Parathyroid adenoma (tissue), 2 donors: ENCODE data around the gene ACTN4.

Experiments
- H2AFZ ChIP-seq: fragments of 300-600 bp; sonication (generic); one replicate; pipeline ENCODE4 v1.7.0; 2017; ENCODE audit warnings: antibody characterized with exemption, mild to moderate bottlenecking
- H3K27ac ChIP-seq: fragments of 300-600 bp; sonication (generic); one replicate; pipeline ENCODE4 v1.7.0; 2017
- H3K27me3 ChIP-seq: fragments of 300-600 bp; sonication (generic); one replicate; pipeline ENCODE4 v1.7.0; 2017; ENCODE audit warnings: low read length; ENCODE audit not compliant: control insufficient read depth, insufficient read depth
- H3K36me3 ChIP-seq: fragments of 300-600 bp; sonication (generic); one replicate; pipeline ENCODE4 v1.7.0; 2017; ENCODE audit warnings: low read length; ENCODE audit not compliant: control insufficient read depth, insufficient read depth
- H3K4me1 ChIP-seq: fragments of 300-600 bp; sonication (generic); one replicate; pipeline ENCODE4 v1.7.0; 2017; ENCODE audit warnings: control low read depth
- H3K4me2 ChIP-seq: fragments of 300-600 bp; sonication (generic); one replicate; pipeline ENCODE4 v1.7.0; 2017; ENCODE audit warnings: low read length
- H3K4me3 ChIP-seq: fragments of 300-600 bp; sonication (generic); one replicate; pipeline ENCODE4 v1.7.0; 2017; ENCODE audit warnings: low read depth, low read length
- H3K79me2 ChIP-seq: fragments of 300-600 bp; sonication (generic); one replicate; pipeline ENCODE4 v1.7.0; 2017; ENCODE audit warnings: control low read depth
- H3K9ac ChIP-seq: fragments of 300-600 bp; sonication (generic); one replicate; pipeline ENCODE4 v1.7.0; 2017; ENCODE audit warnings: mild to moderate bottlenecking
- H3K9me3 ChIP-seq: fragments of 300-600 bp; sonication (generic); one replicate; pipeline ENCODE4 v1.7.0; 2017; ENCODE audit warnings: low read length; ENCODE audit not compliant: control insufficient read depth
- CTCF ChIP-seq: fragments of 300-600 bp; sonication (generic); IDR thresholded peaks from one replicate; pipeline ENCODE4 v1.7.0; 2017; ENCODE audit warnings: antibody characterized with exemption, mild to moderate bottlenecking
- donor health status: primary hyperparathyroidism.

ACTN4 gene

DNA sequence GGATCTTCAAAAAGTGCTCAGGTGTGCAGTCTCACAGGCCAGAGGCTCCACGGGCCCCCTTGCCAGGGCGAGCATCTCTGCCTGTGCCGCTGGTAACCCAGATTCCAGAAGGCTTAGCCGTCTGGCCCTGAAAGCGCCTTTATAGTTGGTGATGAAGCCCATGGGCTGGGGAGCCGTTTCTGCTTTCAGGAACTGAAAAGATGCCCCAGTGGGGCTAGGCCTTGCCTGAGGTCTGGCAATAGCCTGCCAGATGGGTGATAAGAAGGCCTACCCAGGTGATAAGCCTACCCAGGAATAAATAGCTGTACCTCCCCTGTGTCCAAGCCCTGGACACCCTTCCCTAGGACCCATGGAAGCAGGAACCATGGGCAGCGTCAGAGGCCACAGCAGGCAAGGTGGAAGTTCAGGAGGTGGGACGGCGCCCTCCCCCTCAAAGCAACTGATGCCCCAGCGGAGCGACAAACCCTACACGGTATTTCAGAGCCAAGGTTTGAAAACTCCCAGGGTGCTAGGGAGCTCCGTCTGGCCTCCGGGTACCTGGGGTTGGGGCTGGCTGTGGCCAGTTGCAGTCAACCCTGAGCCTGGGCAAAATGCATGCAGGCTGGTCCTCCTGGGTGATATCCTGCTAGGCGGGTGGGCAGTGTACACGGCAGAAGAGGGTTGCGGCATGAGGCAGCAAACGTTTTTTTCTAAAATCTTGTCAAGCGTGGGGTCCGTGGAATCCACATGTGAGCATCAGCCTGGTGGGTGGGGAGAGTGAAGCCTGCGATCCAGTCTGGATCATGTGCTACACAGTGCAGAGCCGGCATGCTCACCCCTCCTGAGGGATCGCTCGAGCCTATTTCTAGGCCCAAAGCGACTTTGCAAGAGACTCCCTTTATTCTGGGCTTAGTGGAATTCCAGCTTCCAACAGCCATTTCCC lies 45.3 kb downstream of the ACTN4 start:
- H3K9me3 ChIP-seq: no peaks in the 10 kb centered on the region
- H3K4me3 ChIP-seq: peak overlapping the region; percentile 29
- peaks cover 67% of the 10 kb centered on the region for H3K4me1 ChIP-seq
- H3K79me2 ChIP-seq: peaks cover 81% of the 10 kb centered on the region
- H3K9ac ChIP-seq: no peak overlapping the region
- H2AFZ ChIP-seq: no peak overlapping the region
- TF ChIP-seq CTCF: no peak
- peak overlapping the region; percentile 78 for H3K27ac ChIP-seq
- no peaks in the 10 kb centered on the region for H3K27me3 ChIP-seq
- H3K4me2 ChIP-seq: peak overlapping the region; percentile 66
- no peaks in the 10 kb centered on the region for H3K36me3 ChIP-seq

DNA sequence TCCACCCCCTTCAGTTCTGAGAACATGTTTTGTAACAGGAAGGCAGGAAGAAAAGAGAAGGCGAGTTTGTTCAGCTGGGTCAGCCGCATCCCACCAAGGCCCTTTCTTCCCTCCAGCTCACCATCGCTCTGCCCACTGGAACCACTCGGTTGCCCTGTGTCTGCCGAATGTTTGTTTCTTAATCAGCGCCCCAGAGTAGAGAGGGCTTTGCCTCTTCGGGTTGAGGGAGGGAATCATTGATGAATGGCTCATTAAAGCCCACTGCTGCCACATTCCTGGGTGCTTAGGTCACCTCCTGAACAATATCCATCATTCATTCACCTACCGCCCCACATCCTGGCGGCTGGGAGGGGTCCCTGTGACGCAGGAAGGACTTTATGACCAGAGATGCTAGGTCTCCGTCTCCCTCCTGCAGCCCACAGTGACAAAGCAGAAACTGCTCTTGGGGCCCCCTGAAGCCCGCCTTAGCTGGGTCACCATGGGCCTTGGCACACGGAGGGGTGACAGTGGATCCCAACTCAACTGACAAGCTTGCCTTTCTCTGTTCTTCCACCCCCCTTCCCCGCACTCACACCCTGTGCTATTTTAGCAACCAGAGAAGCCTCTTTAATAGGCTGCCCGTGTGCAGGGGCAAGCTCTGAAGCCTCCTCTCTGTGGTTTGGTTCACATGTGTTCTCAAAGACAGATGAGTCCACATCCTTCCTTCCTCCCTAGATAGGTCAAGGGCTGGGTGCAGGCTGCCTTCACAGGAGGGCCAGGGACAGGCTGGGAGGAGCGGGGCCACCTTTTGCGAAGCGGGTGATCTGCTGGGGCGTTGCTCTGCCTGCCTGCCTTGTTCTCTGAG lies 46.2 kb downstream of the ACTN4 start:
- TF ChIP-seq CTCF: no peak
- Histone ChIP-seq H3K4me2 (no peak overlapping the region), H2AFZ (no peak overlapping the region), H3K4me3 (no peak overlapping the region), H3K79me2 (peaks cover 80% of the 10 kb centered on the region), H3K27me3 (no peaks in the 10 kb centered on the region), H3K4me1 (peaks cover 72% of the 10 kb centered on the region), H3K9me3 (no peaks in the 10 kb centered on the region), H3K9ac (no peak overlapping the region), H3K27ac (peak overlapping the region; percentile 78), H3K36me3 (no peaks in the 10 kb centered on the region)

DNA sequence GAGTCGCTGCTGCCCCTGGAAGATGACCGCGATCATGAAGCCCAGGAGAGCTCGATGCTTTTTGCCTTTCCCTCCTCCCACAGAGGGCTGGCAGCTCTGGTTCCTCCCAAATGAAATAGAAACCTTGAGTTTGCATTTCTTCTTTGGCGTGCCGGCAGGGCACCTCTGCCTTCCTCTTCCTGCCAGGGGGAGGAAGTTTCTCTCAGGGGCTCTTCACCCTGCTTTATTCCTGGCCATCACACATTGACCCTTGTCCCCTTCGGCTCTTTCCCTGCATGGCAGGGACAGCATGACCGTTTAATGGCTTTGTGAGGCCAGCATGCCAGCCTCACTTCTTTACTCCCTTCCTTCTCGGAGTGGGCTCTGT lies 47.9 kb downstream of the ACTN4 start:
- Histone ChIP-seq H3K27me3 (no peaks in the 10 kb centered on the region), H3K9ac (no peak overlapping the region), H3K4me3 (no peak overlapping the region), H3K79me2 (peaks cover 68% of the 10 kb centered on the region), H3K27ac (peak overlapping the region; percentile 53), H3K9me3 (no peaks in the 10 kb centered on the region), H2AFZ (no peak overlapping the region), H3K4me2 (peak overlapping the region; percentile 51), H3K4me1 (peaks cover 81% of the 10 kb centered on the region), H3K36me3 (no peaks in the 10 kb centered on the region)
- peak; percentile 16 for TF ChIP-seq CTCF

DNA sequence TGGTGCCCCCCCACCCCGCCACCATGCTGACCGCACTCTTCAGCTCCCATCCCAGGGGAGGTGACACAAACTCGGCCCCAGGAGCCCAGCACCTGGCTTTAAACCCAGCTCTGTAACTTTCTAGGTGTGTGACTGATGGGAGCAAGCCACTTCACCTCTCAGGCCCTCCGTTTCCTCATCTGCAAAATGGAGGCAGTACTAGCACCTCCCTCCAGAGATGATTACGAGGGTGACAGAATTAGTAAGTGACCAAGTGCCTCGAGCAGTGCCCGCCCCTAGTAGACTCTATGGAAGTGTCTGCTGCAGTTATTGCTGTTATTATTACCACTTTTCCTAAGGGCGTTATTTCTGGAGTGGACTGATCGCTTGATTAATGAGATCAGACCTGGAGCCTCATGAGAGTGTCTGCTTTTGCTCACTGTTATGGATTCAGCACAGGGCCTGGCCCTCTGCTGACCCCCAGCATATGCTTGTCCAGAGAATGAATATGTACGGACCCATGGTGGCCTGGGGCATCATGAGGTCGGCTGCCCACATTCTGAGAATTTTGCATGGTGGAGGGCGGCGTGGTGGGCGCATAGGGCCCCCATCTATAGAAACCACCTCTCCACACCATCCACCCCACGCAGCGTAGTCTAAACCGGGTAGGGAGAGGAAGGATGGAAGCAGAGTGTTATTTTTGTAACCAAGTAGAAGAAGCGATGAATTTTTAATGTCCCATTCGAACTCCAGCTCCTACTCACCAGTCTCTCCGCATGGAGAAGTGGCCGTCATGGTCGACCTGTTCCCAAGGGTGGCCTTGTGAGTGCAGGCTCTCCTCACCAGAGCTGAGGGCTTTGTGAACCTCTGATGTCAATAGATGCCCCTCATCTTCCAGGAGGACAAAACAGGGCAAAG lies 48.6 kb downstream of the ACTN4 start:
- Histone ChIP-seq H3K9me3 (no peaks in the 10 kb centered on the region), H3K4me2 (no peak overlapping the region), H3K9ac (no peak overlapping the region), H3K27me3 (no peaks in the 10 kb centered on the region), H3K4me1 (peaks cover 86% of the 10 kb centered on the region), H3K27ac (peak overlapping the region; percentile 53), H3K4me3 (no peak overlapping the region), H2AFZ (no peak overlapping the region), H3K79me2 (peaks cover 61% of the 10 kb centered on the region), H3K36me3 (no peaks in the 10 kb centered on the region)
- no peak for TF ChIP-seq CTCF
